GM21576 (cell line): Measurements from ENCODE around the gene GLIS1.

Experiments
- ATAC-seq: cut with Tn5 transposase; IDR thresholded peaks from one replicate; pipeline ENCODE4 v1.9.1; 2021; ENCODE audit warnings: mild to moderate bottlenecking, moderate library complexity; ENCODE audit not compliant: unreplicated experiment

The GLIS1 gene

GRCh38 chr1:53517109-53517508 is 221.9 kb downstream of the GLIS1 start:
- ATAC-seq, result no peak

GRCh38 chr1:53516181-53516580 is 222.8 kb downstream of the GLIS1 start:
- no peak for ATAC-seq

GRCh38 chr1:53514436-53514835 is 224.5 kb downstream of the GLIS1 start:
- no peak for ATAC-seq

- no peak for ATAC-seq
Observed at GRCh38 chr1:53513846-53514245, 225.1 kb downstream of the GLIS1 start.

- no peak for ATAC-seq
Observed at GRCh38 chr1:53512807-53513755, 225.9 kb downstream of the GLIS1 start.

GRCh38 chr1:53511933-53512806 is 226.8 kb downstream of the GLIS1 start:
- ATAC-seq, result no peak

GRCh38 chr1:53511323-53511932 is 227.5 kb downstream of the GLIS1 start:
- ATAC-seq, result no peak

GRCh38 chr1:53510215-53510614 is 228.7 kb downstream of the GLIS1 start:
- no peak for ATAC-seq

GRCh38 chr1:53509775-53510174 is 229.2 kb downstream of the GLIS1 start:
- ATAC-seq, result no peak

GRCh38 chr1:53508991-53509666 is 229.8 kb downstream of the GLIS1 start:
- ATAC-seq, result no peak

- no peak for ATAC-seq
Observed at GRCh38 chr1:53508056-53508990, 230.6 kb downstream of the GLIS1 start.

- no peak for ATAC-seq
Observed at GRCh38 chr1:53507116-53507820, 231.7 kb downstream of the GLIS1 start.

GRCh38 chr1:53506355-53507050 is 232.5 kb downstream of the GLIS1 start:
- ATAC-seq, result no peak

- no peak for ATAC-seq
Observed at GRCh38 chr1:53505891-53506290, 233.1 kb downstream of the GLIS1 start.

- no peak for ATAC-seq
Observed at GRCh38 chr1:53505401-53505800, 233.6 kb downstream of the GLIS1 start.

- no peak for ATAC-seq
Observed at GRCh38 chr1:53504901-53505300, 234.1 kb downstream of the GLIS1 start.

- ATAC-seq, result no peak
Observed at GRCh38 chr1:53503433-53504217, 235.3 kb downstream of the GLIS1 start.
